PC-3 (cell line): ENCODE data around the gene LIPC. TPM values are rescaled to one million over a fixed set of nuclear protein-coding genes. Genes with fewer than 3 reads are reported as not detected.

Experiments
- ATAC-seq: fragments of 200-7000 bp; cut with Tn5 transposase; 2 replicates; pipeline ENCODE4 v1.9.1; 2020; ENCODE audit warnings: mild to moderate bottlenecking, moderate library complexity
- BruUV-seq: library from RNA; stranded (reverse); fragments of 400-500 nt; replicated peaks from 2 replicates; lab custom pipeline; 2021; lab: Mats Ljungman, UMichigan
- CTCF ChIA-PET: fragments of 300-600 bp; sonication (Branson Sonifier 250); formaldehyde crosslinking; loops from one replicate; lab custom pipeline; 2022; ENCODE audit warnings: antibody characterized with exemption; lab: Charles Lee
- POLR2A ChIA-PET: fragments of 300-600 bp; sonication (Branson Sonifier 250); formaldehyde crosslinking; loops from one replicate; lab custom pipeline; 2022; ENCODE audit warnings: antibody characterized with exemption; ENCODE audit not compliant: unreplicated experiment; lab: Charles Lee
- DNase-seq: peaks from one replicate; pipeline ENCODE4 v3.0.0-alpha.2; 2015
- H2AFZ ChIP-seq: fragments of 300-600 bp; sonication (generic); 2 replicates; pipeline ENCODE4 v1.6.0; 2016; ENCODE audit warnings: antibody characterized with exemption, low read length
- H3F3A ChIP-seq: fragments of 300-600 bp; sonication (generic); one replicate; pipeline ENCODE4 v1.6.0; 2017; ENCODE audit warnings: antibody characterized with exemption, low read length, control low read depth, mild to moderate bottlenecking; ENCODE audit not compliant: unreplicated experiment
- H3K27ac ChIP-seq: fragments of 300-600 bp; sonication (generic); 2 replicates; pipeline ENCODE4 v1.5.1; 2016; ENCODE audit warnings: mild to moderate bottlenecking, low read length
- H3K27me3 ChIP-seq: fragments of 300-600 bp; sonication (generic); 2 replicates; pipeline ENCODE4 v1.6.1; 2016; ENCODE audit warnings: low read length, mixed read lengths
- H3K36me3 ChIP-seq: fragments of 300-600 bp; sonication (generic); 2 replicates; pipeline ENCODE4 v1.6.1; 2016; ENCODE audit warnings: low read depth, mixed run types, low read length, mixed read lengths
- H3K4me1 ChIP-seq: fragments of 300-600 bp; sonication (generic); 2 replicates; pipeline ENCODE4 v1.5.1; 2016; ENCODE audit warnings: low read length; ENCODE audit not compliant: insufficient read depth
- H3K4me2 ChIP-seq: fragments of 300-600 bp; sonication (generic); 2 replicates; pipeline ENCODE4 v1.6.0; 2016; ENCODE audit warnings: low read length
- H3K4me3 ChIP-seq: fragments of 300-600 bp; sonication (generic); 2 replicates; pipeline ENCODE4 v1.5.1; 2016; ENCODE audit warnings: mild to moderate bottlenecking, low read length, mixed read lengths
- H3K79me2 ChIP-seq: fragments of 300-600 bp; sonication (generic); 2 replicates; pipeline ENCODE4 v1.6.1; 2017; ENCODE audit warnings: low read length, mixed read lengths
- H3K9ac ChIP-seq: fragments of 300-600 bp; sonication (generic); 2 replicates; pipeline ENCODE4 v1.6.0; 2016; ENCODE audit warnings: mild to moderate bottlenecking, low read length
- H3K9me2 ChIP-seq: fragments of 300-600 bp; sonication (generic); replicated peaks from 2 replicates; pipeline ENCODE4 v1.6.1; 2016; ENCODE audit warnings: mixed run types, low read length, mixed read lengths
- H3K9me3 ChIP-seq: fragments of 300-600 bp; sonication (generic); 2 replicates; pipeline ENCODE4 v1.6.1; 2016; ENCODE audit warnings: low read length, mixed read lengths
- H4K20me1 ChIP-seq: fragments of 300-600 bp; sonication (generic); 2 replicates; pipeline ENCODE4 v1.6.1; 2016; ENCODE audit warnings: low read length, mixed read lengths
- EZH2 ChIP-seq: fragments of 300-600 bp; sonication (generic); IDR thresholded peaks from one replicate; pipeline ENCODE4 v1.6.1; 2017; ENCODE audit warnings: antibody characterized with exemption, mild to moderate bottlenecking, low read length; ENCODE audit not compliant: unreplicated experiment
- EZH2phosphoT487 ChIP-seq: fragments of 300-600 bp; sonication (generic); IDR thresholded peaks from 2 replicates; pipeline ENCODE4 v1.6.1; 2018; ENCODE audit warnings: mild to moderate bottlenecking, antibody characterized with exemption, low read length, borderline replicate concordance
- intact Hi-C: fragments of 100-400 bp; cut with micrococcal nuclease; formaldehyde crosslinking; loops from 2 replicates; pipeline ENCODE4 v1.9.0; 2023
- total RNA-seq: library from RNA; depleted of rRNA; stranded (reverse); fragments of >200 nt; gene quantifications from 2 replicates; pipeline ENCODE4 v1.2.3, GENCODE V29; 2014
- TF ChIP-seq, protein P1 (sequence below): fragments of 300-600 bp; sonication (generic); conservative IDR thresholded peaks from 2 replicates; pipeline ENCODE4 v1.5.1; 2017; ENCODE audit warnings: antibody characterized with exemption, low read depth, mild to moderate bottlenecking, low read length

Gene LIPC
- total RNA-seq, 1 experiment from 2014 or later = not detected

DNA sequence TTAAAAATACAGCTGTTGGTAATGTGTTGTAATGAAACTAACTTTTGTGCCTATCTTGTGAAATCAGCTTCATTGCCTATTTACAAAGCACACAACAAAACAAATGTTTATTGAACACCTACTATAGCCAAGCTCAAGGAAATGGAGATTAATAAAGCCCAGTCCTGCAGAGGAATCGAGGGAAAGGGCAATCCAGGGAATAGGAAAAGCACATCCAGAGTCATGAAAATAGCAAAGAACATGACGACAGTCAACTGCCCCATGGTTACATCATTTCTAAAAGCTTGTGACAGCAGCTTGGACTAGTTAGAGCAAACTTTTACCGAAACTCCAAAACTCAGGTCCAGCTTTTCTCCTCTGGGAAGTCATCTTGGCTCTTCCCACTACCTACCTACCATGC is 157.3 kb downstream of the LIPC start:
- Histone ChIP-seq H3K9me3 (no peaks in the 10 kb centered on the region), H3K4me3 (no peak overlapping the region), H3K27ac (no peak overlapping the region), H3K79me2 (no peaks in the 10 kb centered on the region), H3K4me1 (no peaks in the 10 kb centered on the region), H3K4me2 (no peak overlapping the region), H4K20me1 (no peaks in the 10 kb centered on the region), H3K27me3 (no peaks in the 10 kb centered on the region), H3F3A (no peaks in the 10 kb centered on the region), H3K9ac (no peak overlapping the region), H3K36me3 (no peaks in the 10 kb centered on the region), H3K9me2 (no peaks in the 10 kb centered on the region), H2AFZ (no peak overlapping the region)
- TF ChIP-seq EZH2phosphoT487 = no peak
- intact Hi-C loops = no loop called here
- no peak for DNase-seq
- ATAC-seq = no peak
- BruUV-seq = no TSS peak
- ChIA-PET POLR2A (no interaction called here), CTCF (no interaction called here)

DNA sequence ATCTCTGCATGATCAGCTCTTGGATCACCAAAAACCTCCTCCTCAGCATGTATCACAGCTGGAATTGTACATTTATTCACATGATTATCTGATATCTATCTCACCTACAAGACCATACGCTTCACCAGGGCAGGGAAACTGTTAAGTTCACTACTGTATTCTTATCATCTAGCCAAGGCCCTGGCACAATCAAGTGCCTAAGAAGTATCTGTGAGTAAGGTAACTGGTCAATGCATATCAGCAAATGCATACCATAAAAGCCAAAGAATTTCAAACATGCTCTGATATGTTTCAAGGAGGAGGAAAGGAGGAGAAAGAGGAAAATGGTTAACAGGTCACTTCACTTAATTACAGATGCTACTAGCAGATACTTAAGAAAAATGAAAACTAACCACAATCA is 158.4 kb downstream of the LIPC start:
- Histone ChIP-seq H3K27me3 (no peaks in the 10 kb centered on the region), H4K20me1 (no peaks in the 10 kb centered on the region), H3K36me3 (no peaks in the 10 kb centered on the region), H3K9me3 (no peaks in the 10 kb centered on the region), H3K27ac (no peak overlapping the region), H3K9ac (no peak overlapping the region), H3K79me2 (no peaks in the 10 kb centered on the region), H3K4me3 (no peak overlapping the region), H3K4me2 (no peak overlapping the region), H3F3A (no peaks in the 10 kb centered on the region), H3K9me2 (no peaks in the 10 kb centered on the region), H2AFZ (no peak overlapping the region), H3K4me1 (no peaks in the 10 kb centered on the region)
- intact Hi-C loops = no loop called here
- ChIA-PET CTCF (interaction anchor here (0.6 kb wide), 1 partner anchor 160 kb away, joined by 3 read pairs; no protein-coding TSS in a partner anchor), POLR2A (no interaction called here)
- BruUV-seq = no TSS peak
- DNase-seq (no peak), ATAC-seq (no peak)
- TF ChIP-seq EZH2phosphoT487 = no peak
- no peak for TF ChIP-seq EZH2
- TF ChIP-seq, protein P1, sequence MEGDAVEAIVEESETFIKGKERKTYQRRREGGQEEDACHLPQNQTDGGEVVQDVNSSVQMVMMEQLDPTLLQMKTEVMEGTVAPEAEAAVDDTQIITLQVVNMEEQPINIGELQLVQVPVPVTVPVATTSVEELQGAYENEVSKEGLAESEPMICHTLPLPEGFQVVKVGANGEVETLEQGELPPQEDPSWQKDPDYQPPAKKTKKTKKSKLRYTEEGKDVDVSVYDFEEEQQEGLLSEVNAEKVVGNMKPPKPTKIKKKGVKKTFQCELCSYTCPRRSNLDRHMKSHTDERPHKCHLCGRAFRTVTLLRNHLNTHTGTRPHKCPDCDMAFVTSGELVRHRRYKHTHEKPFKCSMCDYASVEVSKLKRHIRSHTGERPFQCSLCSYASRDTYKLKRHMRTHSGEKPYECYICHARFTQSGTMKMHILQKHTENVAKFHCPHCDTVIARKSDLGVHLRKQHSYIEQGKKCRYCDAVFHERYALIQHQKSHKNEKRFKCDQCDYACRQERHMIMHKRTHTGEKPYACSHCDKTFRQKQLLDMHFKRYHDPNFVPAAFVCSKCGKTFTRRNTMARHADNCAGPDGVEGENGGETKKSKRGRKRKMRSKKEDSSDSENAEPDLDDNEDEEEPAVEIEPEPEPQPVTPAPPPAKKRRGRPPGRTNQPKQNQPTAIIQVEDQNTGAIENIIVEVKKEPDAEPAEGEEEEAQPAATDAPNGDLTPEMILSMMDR = no peak

DNA sequence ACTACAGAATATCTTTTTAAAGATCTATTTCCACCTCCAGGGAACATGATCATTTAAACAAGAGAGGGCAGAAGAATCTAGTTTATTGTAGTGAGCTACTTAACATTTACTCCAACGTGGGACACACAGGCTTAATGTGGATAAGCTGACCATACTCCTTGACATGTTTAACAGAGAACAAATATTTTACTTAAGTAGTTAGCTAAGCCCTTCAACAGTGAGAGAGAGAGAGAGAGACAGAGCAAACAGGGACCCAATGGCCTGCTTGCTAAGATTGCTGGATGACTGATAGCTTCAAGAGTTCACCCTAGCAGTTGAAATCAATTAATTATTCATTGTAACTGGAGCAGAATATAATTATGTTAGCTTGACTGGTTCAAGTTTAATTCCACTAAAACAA is 159.1 kb downstream of the LIPC start:
- H3K36me3 ChIP-seq = no peaks in the 10 kb centered on the region
- TF ChIP-seq, protein P1 = no peak
- TF ChIP-seq EZH2 (no peak), EZH2phosphoT487 (no peak)
- H3K9me2 ChIP-seq = no peaks in the 10 kb centered on the region
- DNase-seq (no peak), ATAC-seq (no peak)
- no peak overlapping the region for H3K4me2 ChIP-seq
- H3F3A ChIP-seq = no peaks in the 10 kb centered on the region
- H2AFZ ChIP-seq = no peak overlapping the region
- H3K4me1 ChIP-seq = no peaks in the 10 kb centered on the region
- no TSS peak for BruUV-seq
- no peak overlapping the region for H3K4me3 ChIP-seq
- intact Hi-C loops = no loop called here
- no peaks in the 10 kb centered on the region for H3K9me3 ChIP-seq
- POLR2A ChIA-PET = no interaction called here
- H3K27ac ChIP-seq = no peak overlapping the region
- H3K79me2 ChIP-seq = no peaks in the 10 kb centered on the region
- H4K20me1 ChIP-seq = no peaks in the 10 kb centered on the region
- no peak overlapping the region for H3K9ac ChIP-seq
- no peaks in the 10 kb centered on the region for H3K27me3 ChIP-seq
- CTCF ChIA-PET = no interaction called here
